K562 (cell line): Measurements from ENCODE around the gene PPP1CA. TPM values are rescaled to one million over a fixed set of nuclear protein-coding genes. Genes with fewer than 3 reads are reported as not detected.

Experiments used
- ATAC-seq: fragments of 200-7000 bp; cut with Tn5 transposase; 3 replicates; pipeline ENCODE4 v1.9.1; 2020; ENCODE audit warnings: moderate library complexity
- BruUV-seq: library from RNA; stranded (reverse); fragments of 400-500 nt; replicated peaks from 2 replicates; lab custom pipeline; 2021; lab: Mats Ljungman, UMichigan
- CTCF ChIA-PET: fragments of 300-600 bp; formaldehyde crosslinking; extraction: SDS; loops from one replicate; lab custom pipeline; 2021; ENCODE audit warnings: low intra/inter-chr PET ratio; lab: Yijun Ruan, JAX
- POLR2A ChIA-PET: fragments of 300-600, 350-650 bp; sonication (Branson Sonifier 250); formaldehyde crosslinking; extraction: SDS; loops from one replicate; lab custom pipeline; 2021; ENCODE audit warnings: antibody characterized with exemption, inconsistent platforms; lab: Yijun Ruan, JAX
- DNase-seq, 4 experiments: peaks; one replicate each; pipeline versions ENCODE4 v3.0.0 to v3.0.0-alpha.2; 2011 to 2018; ENCODE audit warnings: low spot score in 3 of 4, mixed read lengths in 3 of 4; ENCODE audit errors: extremely low read depth in 1 of 4
- FAIRE-seq: peaks from 2 replicates; lab custom pipeline; 2011; peaks lifted over from hg19 to GRCh38; lab: Jason Lieb, UNC
- H2AFZ ChIP-seq: 2 replicates; pipeline ENCODE4 v1.6.0; 2011; ENCODE audit warnings: low read depth, low read length, control low read depth, inconsistent platforms
- H3K27ac ChIP-seq: fragments of 200-600 bp; 3 replicates; pipeline ENCODE4 v1.8.0; 2011; ENCODE audit warnings: low read depth, mild to moderate bottlenecking, control low read depth, inconsistent platforms, low read length, moderate library complexity, mixed read lengths; ENCODE audit errors: extremely low read depth
- H3K27me3 ChIP-seq, 2 experiments: fragments of 300-600 bp in 1 of 2; 2 replicates in 1 of 2; 3 replicates in 1 of 2; pipeline versions ENCODE4 v1.6.0 to v1.8.0; 2011; ENCODE audit warnings: inconsistent platforms in 2 of 2, low read length in 2 of 2, mild to moderate bottlenecking in 1 of 2, mixed read lengths in 1 of 2, moderate library complexity in 1 of 2; ENCODE audit not compliant: control insufficient read depth in 2 of 2, insufficient read depth in 2 of 2
- H3K36me3 ChIP-seq: fragments of 300-600 bp; 3 replicates; pipeline ENCODE4 v1.8.0; 2011; ENCODE audit warnings: mild to moderate bottlenecking, low read length, inconsistent platforms; ENCODE audit not compliant: control insufficient read depth, insufficient read depth
- H3K4me1 ChIP-seq, 2 experiments: fragments of 200-600 bp in 1 of 2; replicated peaks in 1 of 2; 2 replicates in 1 of 2; 3 replicates in 1 of 2; pipeline versions ENCODE4 v1.5.1 to v1.8.0; 2011; ENCODE audit warnings: inconsistent platforms in 2 of 2, low read length in 2 of 2, mild to moderate bottlenecking in 1 of 2, mixed read lengths in 1 of 2, moderate library complexity in 1 of 2; ENCODE audit not compliant: control insufficient read depth in 2 of 2, insufficient read depth in 2 of 2
- H3K4me2 ChIP-seq: 2 replicates; pipeline ENCODE4 v1.6.1; 2011; ENCODE audit warnings: low read length, control low read depth, inconsistent platforms, mixed read lengths; ENCODE audit not compliant: insufficient read depth
- H3K4me3 ChIP-seq: fragments of 200-600 bp; sonication (generic), shearing (Covaris generic); 2 replicates; pipeline ENCODE4 v1.5.1; 2016; ENCODE audit warnings: control low read depth, inconsistent platforms
- H3K79me2 ChIP-seq: fragments of 200-600 bp; 3 replicates; pipeline ENCODE4 v1.8.0; 2011; ENCODE audit warnings: low read length, inconsistent platforms; ENCODE audit not compliant: control insufficient read depth, insufficient read depth
- H3K9ac ChIP-seq, 2 experiments: 2 replicates each; pipeline versions ENCODE4 v1.6.0 to v1.6.1; 2011; ENCODE audit warnings: low read depth in 2 of 2, low read length in 2 of 2, control low read depth in 1 of 2, inconsistent platforms in 1 of 2, mild to moderate bottlenecking in 1 of 2, mixed read lengths in 1 of 2; ENCODE audit not compliant: insufficient read depth in 1 of 2
- H3K9me1 ChIP-seq: one replicate; pipeline ENCODE4 v1.6.0; 2011; ENCODE audit warnings: inconsistent platforms, mild to moderate bottlenecking, low read length, moderate library complexity; ENCODE audit not compliant: control insufficient read depth, insufficient read depth
- H3K9me3 ChIP-seq: replicated peaks from 2 replicates; pipeline ENCODE4 v1.5.1; 2011; ENCODE audit warnings: low read depth, low read length, inconsistent platforms; ENCODE audit not compliant: control insufficient read depth, insufficient read depth
- H4K20me1 ChIP-seq: replicated peaks from 2 replicates; pipeline ENCODE4 v1.6.1; 2011; ENCODE audit warnings: low read length, inconsistent platforms, mixed read lengths; ENCODE audit not compliant: control insufficient read depth, insufficient read depth
- CXXC5 ChIP-seq: fragments of 250-450 bp; sonication (Bioruptor Pico); IDR thresholded peaks from 2 replicates; pipeline ENCODE4 v1.8.0; 2022; ENCODE audit warnings: inconsistent platforms, mild to moderate bottlenecking, moderate library complexity
- POLR2G ChIP-seq: fragments of 200-400 bp; formaldehyde crosslinking; IDR thresholded peaks from 2 replicates; pipeline ENCODE4 v1.6.1; 2017; ENCODE audit warnings: low read depth, mild to moderate bottlenecking, antibody characterized with exemption, low read length, moderate library complexity
- RBFOX2 ChIP-seq: fragments of 200-400 bp; formaldehyde crosslinking; IDR thresholded peaks from 2 replicates; pipeline ENCODE4 v1.6.1; 2017; ENCODE audit warnings: low read depth, mild to moderate bottlenecking, low read length, moderate library complexity
- WGBS: fragments of 100-300 bp; shearing (Covaris generic); methylation state at CpG from one replicate; pipeline ENCODE4 v1.1.6; 2016; ENCODE audit warnings: low coverage, mixed read lengths; ENCODE audit not compliant: insufficient coverage; ENCODE audit errors: missing lambda C conversion rate; 5-methylcytosine and 5-hydroxymethylcytosine counted together
- in situ Hi-C: fragments of 300-500 bp; cut with MboI; formaldehyde crosslinking; loops from 4 replicates; pipeline ENCODE4 v1.15.0; 2018; ENCODE audit warnings: inconsistent platforms, mixed read lengths
- intact Hi-C: fragments of 100-400 bp; cut with micrococcal nuclease; formaldehyde crosslinking; loops from 2 replicates; pipeline ENCODE4 v1.14.2; 2022
- polyA plus RNA-seq, 8 experiments: library from polyadenylated mRNA; depleted of rRNA in 4 of 8; stranded (reverse) in 5 of 8; unstranded in 3 of 8; fragments of >200 nt; fragmentation: Nextera tagmentation in 2 of 8; fragmentation: Illumina TruSeq in 1 of 8; extraction: Ambion mirVana in 2 of 8; extraction: Trizol in 1 of 8; gene quantifications; 2 replicates each; pipeline versions ENCODE4 v1.2.1 to v1.2.3, GENCODE V29; 2011 to 2014; ENCODE audit warnings: inconsistent platforms in 1 of 8, missing spikeins in 1 of 8
- total RNA-seq, 7 experiments: library from RNA; depleted of rRNA in 6 of 7; stranded (reverse); fragments of >200 nt in 6 of 7; fragmentation: Illumina TruSeq in 2 of 7; extraction: Trizol in 2 of 7; gene quantifications; 2 replicates each; pipeline versions ENCODE4 v1.2.1 to v1.2.3, GENCODE V29; 2011 to 2021; ENCODE audit warnings: low replicate concordance in 1 of 7

The PPP1CA gene
- total and polyA plus RNA-seq, 9 of the 15 experiments (the other 6 are each of a cell fraction or from before 2014, with no cell fraction given), result 18.2 to 242 (median 188) TPM

DNA sequence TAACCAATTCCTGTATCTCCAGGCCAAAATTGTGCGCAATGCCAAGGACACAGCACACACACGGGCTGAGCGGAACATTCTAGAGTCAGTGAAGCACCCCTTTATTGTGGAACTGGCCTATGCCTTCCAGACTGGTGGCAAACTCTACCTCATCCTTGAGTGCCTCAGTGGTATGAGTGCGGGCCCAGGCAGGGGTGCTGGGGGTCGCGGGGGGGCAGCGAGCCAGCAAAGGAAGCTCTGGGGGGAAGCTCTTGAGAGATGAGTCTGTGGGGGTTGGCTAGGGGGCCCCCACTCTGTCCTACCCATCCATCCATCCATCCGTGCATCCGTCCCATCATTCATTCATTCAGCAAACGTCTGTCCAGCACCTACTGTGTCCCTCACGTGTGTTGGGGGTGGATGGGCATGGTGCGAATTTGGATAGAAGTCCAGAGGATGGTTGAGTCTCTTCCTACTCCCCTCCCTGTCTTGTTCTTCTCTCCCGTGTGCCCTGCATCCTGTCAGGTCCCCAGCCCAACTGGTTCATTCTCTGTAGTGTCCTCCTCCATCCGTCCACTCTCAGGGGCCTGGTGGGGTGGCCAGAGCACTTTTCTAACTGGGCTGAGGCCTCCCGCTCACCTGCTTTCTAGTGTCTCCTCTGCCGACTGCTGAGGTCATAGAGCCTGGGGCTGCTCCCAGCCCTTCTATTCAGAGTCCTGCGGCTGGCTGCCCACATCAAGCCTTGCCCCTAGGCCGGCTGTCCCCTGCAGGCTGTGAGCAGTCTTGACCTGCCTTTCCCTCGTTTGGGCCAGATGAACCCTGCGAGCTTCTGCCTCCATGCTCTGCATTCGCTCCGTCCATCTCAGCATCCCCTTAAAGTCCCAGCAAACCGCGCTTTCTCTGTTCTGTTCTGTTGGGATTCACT lies 29.9 kb upstream of the PPP1CA start:
- Histone ChIP-seq H3K79me2 (peaks cover 25% of the 10 kb centered on the region), H3K9ac (peak overlapping the region in 1 of 2 experiments; percentile 48; a peak in 1 of 4 replicates), H3K27me3 (no peaks in the 10 kb centered on the region), H3K9me1 (peaks cover 7% of the 10 kb centered on the region), H2AFZ (no peak overlapping the region), H3K27ac (no peak overlapping the region), H3K4me2 (no peak overlapping the region), H3K4me3 (no peak overlapping the region), H3K4me1 (peaks cover 22 to 62% of the 10 kb centered on the region in 2 experiments), H3K9me3 (no peaks in the 10 kb centered on the region), H3K36me3 (peaks cover 70% of the 10 kb centered on the region; the same call in 2 of the 3 replicates), H4K20me1 (no peaks in the 10 kb centered on the region)
- ATAC-seq (no peak), FAIRE-seq (no peak), DNase-seq (no peak)
- BruUV-seq, result no TSS peak
- WGBS, result 93% methylated on average over 22 of the region's 24 CpGs
- ChIA-PET POLR2A (interaction anchor here (1.1 to 3.6 kb wide), 2 partner anchors 6 to 10 kb away, joined by 3 to 21 read pairs; partner anchors contain the start of gene PTPRCAP), CTCF (no interaction called here)
- in situ Hi-C loops (no loop called here), intact Hi-C loops (no loop called here)
- TF ChIP-seq RBFOX2 (peak; percentile 9; the same call in 1 of the 2 replicates), POLR2G (0 out of 2 replicates have a peak, but pooled peaks have one; percentile 31), CXXC5 (CRISPR knock-in tag) (no peak)
